ENCODE measurements around the gene LAMC2.
A peak's percentile ranks its signal among the peaks of the same experiment; 100 is the strongest.
"Not testable (repeated sequence)": the region's sequence is repeated elsewhere in the genome, so short reads cannot be mapped to it uniquely, and the experiment has no call there.

Gene LAMC2

GRCh38 chr1:183270541-183271141, 84.6 kb downstream of the LAMC2 start:
- DNase-seq, result no peak

DNA sequence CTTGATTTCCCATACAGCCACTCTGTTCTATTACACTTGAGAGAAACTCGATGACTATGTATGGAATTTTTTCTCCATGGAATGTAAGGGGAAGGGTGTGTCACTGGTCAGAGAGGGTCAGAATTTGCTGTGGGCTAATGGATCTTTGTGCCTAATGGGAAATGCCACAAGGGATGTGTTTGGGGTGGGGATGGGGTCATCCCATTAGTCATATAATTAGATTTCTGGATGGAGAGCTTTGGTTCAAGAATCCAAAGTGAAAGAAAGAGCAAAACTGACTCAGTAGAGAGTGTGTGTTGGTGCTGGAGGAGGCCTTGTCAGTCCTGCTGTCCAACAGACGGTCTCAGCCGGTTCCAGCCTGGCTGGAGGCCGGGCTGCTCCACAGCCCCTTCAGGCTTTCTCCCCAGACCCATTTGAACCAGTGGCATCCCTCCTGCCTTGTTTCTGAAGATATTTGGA, 86.4 kb downstream of the LAMC2 start:
- DNase-seq, result no peak

DNA sequence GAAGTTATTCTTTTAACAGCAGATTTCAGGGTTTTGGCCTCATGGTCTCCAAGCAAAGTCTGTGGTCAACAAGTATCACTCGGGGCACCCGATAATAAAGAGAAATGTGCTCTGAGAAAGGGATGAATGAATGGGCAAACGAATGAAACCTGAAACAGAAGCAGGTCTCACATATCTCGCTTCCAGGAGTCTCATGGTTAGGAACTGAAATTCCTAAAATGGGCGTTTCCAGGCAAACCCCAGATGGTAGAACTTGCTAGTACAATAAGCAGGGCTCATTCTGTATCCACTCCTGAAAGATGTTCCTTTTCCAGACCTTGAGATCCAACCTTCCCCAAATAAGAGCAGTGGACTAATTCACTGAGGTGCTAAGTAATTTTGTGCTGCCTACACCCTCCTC, 87.2 kb downstream of the LAMC2 start:
- no peak for DNase-seq

- not testable (repeated sequence) for DNase-seq
Observed at GRCh38 chr1:183273984-183274383, 87.9 kb downstream of the LAMC2 start.

- DNase-seq, result no peak
Observed at GRCh38 chr1:183274836-183275235, 88.8 kb downstream of the LAMC2 start.

GRCh38 chr1:183275322-183275721, 89.3 kb downstream of the LAMC2 start:
- DNase-seq, result no peak

- no peak for DNase-seq
Observed at GRCh38 chr1:183276386-183277080, 90.5 kb downstream of the LAMC2 start.

DNA sequence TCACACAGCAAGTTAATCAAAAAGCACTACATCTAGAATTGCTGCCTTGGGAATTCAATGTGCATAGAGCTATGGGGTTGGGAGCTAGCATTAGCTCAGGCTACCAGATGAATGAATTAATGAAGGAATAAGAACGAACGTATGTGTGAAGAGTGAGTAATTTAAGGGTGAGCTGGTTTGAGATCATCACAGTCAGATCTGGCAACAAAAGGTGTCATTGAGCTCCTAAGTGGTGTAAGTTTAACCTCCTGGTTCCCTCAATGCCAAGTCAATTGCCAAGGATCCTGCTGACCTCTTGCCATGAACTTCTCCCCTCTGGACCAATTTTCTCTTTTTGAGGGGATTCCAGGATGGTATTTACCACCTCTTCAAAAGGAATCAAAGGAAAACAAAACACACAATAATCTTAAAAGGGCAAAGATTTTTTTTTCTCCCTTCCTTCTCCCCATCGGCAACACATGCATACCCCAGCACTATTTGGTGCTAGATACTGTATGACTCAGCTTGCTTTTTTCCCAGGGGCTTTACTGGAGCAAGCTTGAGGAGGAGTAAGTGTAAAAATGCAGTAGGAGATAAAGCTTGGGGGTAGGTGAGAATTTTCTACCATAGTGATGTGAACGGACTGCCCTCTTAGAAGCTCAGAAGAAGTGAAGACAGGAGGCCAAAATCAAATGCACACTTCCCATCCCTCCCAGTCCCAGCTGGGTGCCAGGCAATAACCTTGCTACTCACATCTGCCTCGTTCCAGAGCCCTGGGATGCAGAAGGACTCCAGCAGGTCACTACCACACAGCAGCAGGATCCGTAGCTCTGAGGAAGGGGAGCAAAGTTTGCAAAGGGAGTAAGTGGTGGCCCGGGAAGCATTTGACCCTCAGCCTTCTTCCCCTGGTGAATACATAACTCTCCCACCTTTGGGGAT, 92.0 kb downstream of the LAMC2 start:
- DNase-seq, result no peak

- no peak for DNase-seq
Observed at GRCh38 chr1:183278739-183279591, 92.9 kb downstream of the LAMC2 start.

- DNase-seq, result no peak
Observed at GRCh38 chr1:183279835-183280234, 93.8 kb downstream of the LAMC2 start.

DNA sequence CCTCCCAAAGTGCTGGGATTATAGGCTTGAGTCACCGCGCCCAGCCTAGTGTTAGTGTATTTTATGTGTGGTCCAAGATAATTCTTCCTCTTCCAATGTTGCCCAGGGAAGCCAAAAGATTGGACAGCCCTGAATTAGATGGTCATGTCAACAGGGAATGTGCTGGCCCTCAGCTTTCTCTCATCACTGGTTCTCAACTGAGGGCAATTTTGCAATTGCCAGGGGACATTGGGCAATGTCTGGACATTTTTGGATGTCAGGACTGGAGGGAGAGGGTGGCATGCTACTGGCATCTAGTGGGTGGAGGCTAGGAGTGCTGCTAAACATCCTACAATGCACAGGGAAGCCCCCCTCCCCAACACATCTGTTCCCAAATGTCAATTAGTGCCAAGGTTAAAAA, 95.0 kb downstream of the LAMC2 start:
- DNase-seq, result no peak

- peak; percentile 87 for DNase-seq
Observed at GRCh38 chr1:183281553-183282091, 95.6 kb downstream of the LAMC2 start.

DNA sequence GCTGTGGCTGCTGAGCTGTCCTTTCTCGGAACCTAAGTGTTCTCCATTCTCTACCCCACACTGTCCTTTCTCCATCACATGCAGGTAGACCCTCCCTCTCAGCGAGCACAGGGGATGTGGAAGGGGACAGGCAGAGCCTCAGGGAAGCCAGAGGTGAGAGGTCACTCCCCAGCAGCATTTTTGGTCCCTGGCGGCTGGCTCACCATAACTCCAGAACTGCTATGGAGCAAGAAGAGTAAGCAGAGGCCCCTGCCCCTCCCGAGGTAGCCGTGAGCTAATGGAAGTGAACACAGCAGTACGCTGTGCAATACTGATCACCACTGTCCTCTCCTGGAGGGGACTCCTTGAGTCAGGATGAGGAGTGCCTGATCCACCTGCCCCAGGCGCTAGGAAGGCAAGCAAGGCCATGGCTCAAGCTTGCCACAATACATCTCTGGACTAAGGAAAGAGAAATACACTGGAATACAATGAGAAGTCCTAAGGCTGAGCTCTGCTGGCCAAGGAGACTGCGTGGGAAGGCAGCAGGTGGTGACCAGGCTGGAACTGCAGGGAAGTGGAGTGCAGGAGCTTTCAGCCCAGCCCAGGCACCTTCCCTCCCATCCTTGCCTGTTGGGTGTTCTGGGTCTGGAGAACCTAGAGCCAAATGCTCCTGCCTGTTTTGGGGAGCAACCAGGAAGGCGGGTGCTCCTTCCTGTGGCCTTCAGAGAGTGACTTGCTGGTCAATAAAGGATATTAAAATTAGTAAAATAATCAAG, 96.2 kb downstream of the LAMC2 start:
- no peak for DNase-seq

DNA sequence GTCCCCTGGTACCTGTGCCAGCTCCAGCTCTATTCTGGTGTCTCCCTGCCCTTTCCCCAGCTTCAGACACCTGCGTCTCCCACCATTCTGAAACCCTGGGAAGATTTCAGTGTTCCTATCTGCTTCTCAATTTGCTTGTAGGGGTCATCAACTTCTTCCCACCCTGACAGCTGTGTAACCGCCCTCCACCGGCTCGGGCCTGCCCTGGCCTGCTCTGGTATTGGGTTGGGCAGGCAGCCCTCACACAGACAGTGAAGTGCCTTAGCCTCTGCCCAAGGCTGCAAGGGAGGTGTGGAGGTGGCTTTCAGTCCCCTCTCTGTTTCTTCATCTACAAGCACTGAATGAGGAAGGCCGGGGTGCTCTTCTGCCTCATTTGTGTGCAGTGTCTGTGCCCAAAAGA, 97.2 kb downstream of the LAMC2 start:
- no peak for DNase-seq

DNA sequence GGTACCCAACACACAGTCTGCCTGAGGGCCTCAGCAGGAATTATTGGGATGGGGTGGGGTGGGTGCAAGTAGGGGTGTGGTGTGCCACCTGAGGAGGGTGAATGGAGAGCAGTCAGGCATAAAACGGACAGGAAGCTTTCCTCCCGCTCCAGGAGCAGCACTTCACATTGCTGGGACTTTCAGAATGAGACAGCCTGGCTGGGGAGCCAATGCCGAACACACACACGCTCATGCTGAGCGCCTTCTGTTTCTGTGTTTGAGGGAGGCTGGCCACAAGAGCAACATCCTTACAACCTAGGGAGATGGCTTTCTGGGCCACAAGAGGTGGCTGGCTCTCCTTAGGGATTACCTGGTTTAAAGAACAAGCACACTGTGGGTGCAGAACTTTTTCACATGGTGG, 98.0 kb downstream of the LAMC2 start:
- no peak for DNase-seq

DNA sequence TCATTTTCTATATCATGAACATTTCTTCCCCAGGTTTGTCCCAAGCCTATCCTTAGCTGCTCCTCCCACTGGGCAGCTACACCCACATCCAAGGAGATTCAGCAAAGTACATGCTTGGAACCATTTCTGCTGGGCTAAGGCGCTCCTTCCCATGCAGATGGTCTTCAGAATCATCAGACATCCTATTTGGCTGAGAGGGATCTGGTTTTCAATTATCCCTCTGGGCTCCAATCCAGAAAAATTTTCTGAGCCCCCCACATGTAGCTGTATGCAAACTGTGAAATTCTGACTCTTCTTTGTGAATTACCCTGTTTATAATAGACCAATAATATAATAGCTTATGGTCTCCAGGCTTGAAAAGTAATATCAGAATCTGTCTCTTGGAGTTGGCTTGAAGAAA, 99.2 kb downstream of the LAMC2 start:
- no peak for DNase-seq

- DNase-seq, result no peak
Observed at GRCh38 chr1:183285746-183286145, 99.7 kb downstream of the LAMC2 start.

GRCh38 chr1:183287191-183287675, 101.2 kb downstream of the LAMC2 start:
- DNase-seq, result no peak

GRCh38 chr1:183288583-183288982, 102.5 kb downstream of the LAMC2 start:
- DNase-seq, result no peak

GRCh38 chr1:183289051-183289496, 103.0 kb downstream of the LAMC2 start:
- no peak for DNase-seq

DNA sequence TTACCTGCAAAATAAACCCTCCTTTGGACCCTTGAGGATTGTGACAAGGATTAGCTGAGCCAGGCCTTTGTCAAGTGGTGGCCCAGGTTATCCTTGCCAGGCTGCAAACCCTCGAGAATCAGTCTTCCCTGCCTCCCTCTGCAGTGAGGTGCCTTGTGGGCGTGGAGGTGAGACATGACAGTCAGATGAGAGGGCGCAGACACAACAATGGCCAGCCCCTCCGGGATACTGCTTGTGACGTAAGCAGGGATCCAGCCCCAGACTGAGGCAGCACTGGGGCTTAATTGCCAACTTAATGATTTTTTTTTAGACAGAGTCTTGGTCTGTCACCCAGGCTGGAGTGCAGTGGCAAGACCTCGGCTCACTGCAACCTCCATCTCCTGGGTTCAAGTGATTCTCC, 104.6 kb downstream of the LAMC2 start:
- no peak for DNase-seq
